IMR-90 (cell line): Measurements from ENCODE around the gene SPAG9. TPM values are rescaled to one million over a fixed set of nuclear protein-coding genes. Genes with fewer than 3 reads are reported as not detected.

Source experiments
- ATAC-seq: fragments of 200-7000 bp; cut with Tn5 transposase; 2 replicates; pipeline ENCODE4 v1.9.1; 2020; ENCODE audit warnings: low read depth, mild to moderate bottlenecking, moderate library complexity
- BruUV-seq: library from RNA; stranded (reverse); fragments of 400-500 nt; replicated peaks from 2 replicates; lab custom pipeline; 2021; lab: Mats Ljungman, UMichigan
- CTCF ChIA-PET: fragments of 300-600 bp; formaldehyde crosslinking; extraction: SDS; loops from one replicate; lab custom pipeline; 2021; ENCODE audit warnings: antibody characterized with exemption; lab: Yijun Ruan, JAX
- POLR2A ChIA-PET: fragments of 300-600 bp; sonication (Branson Sonifier 250); formaldehyde crosslinking; loops from one replicate; lab custom pipeline; 2022; ENCODE audit warnings: antibody characterized with exemption; ENCODE audit not compliant: unreplicated experiment; lab: Charles Lee
- DNase-seq: peaks from one replicate; pipeline ENCODE4 v3.0.0; 2013
- H2AFZ ChIP-seq: replicated peaks from 2 replicates; pipeline ENCODE3; 2013; ENCODE audit warnings: low read length, mild to moderate bottlenecking; ENCODE audit not compliant: poor library complexity
- H2AK5ac ChIP-seq: 2 replicates; pipeline ENCODE4 v1.6.1; 2013; ENCODE audit warnings: low read depth, low read length, inconsistent platforms
- H2AK9ac ChIP-seq: replicated peaks from 2 replicates; pipeline ENCODE3; 2013; ENCODE audit warnings: mild to moderate bottlenecking, low read depth, low read length, moderate library complexity; ENCODE audit not compliant: poor library complexity
- H2BK120ac ChIP-seq: 2 replicates; pipeline ENCODE4 v1.6.1; 2013; ENCODE audit warnings: low read depth, low read length, inconsistent platforms
- H2BK15ac ChIP-seq: 3 replicates; pipeline ENCODE4 v1.6.1; 2013; ENCODE audit warnings: low read depth, low read length, inconsistent platforms
- H2BK20ac ChIP-seq: 2 replicates; pipeline ENCODE4 v1.6.1; 2013; ENCODE audit warnings: low read depth, mild to moderate bottlenecking, inconsistent platforms, low read length, moderate library complexity
- H2BK5ac ChIP-seq: 2 replicates; pipeline ENCODE4 v1.6.1; 2013; ENCODE audit warnings: mild to moderate bottlenecking, low read depth, low read length, inconsistent platforms; ENCODE audit not compliant: poor library complexity, severe bottlenecking
- H3K14ac ChIP-seq: replicated peaks from 2 replicates; pipeline ENCODE4 v1.6.1; 2013; ENCODE audit warnings: low read depth, low read length, inconsistent platforms
- H3K18ac ChIP-seq: 2 replicates; pipeline ENCODE4 v1.6.1; 2013; ENCODE audit warnings: low read depth, low read length, control low read depth
- H3K23ac ChIP-seq: 2 replicates; pipeline ENCODE4 v1.6.1; 2013; ENCODE audit warnings: low read depth, low read length, inconsistent platforms
- H3K27ac ChIP-seq: 2 replicates; pipeline ENCODE4 v1.5.1; 2013; ENCODE audit warnings: mild to moderate bottlenecking, control low read depth, low read length; ENCODE audit not compliant: insufficient read depth
- H3K27me3 ChIP-seq: 2 replicates; pipeline ENCODE4 v1.6.1; 2013; ENCODE audit warnings: low read length; ENCODE audit not compliant: control insufficient read depth, insufficient read depth
- H3K36me3 ChIP-seq: 2 replicates; pipeline ENCODE4 v1.6.1; 2013; ENCODE audit warnings: low read length, mixed read lengths; ENCODE audit not compliant: control insufficient read depth, insufficient read depth
- H3K4ac ChIP-seq: 2 replicates; pipeline ENCODE4 v1.6.1; 2013; ENCODE audit warnings: low read depth, low read length, inconsistent platforms
- H3K4me1 ChIP-seq: 2 replicates; pipeline ENCODE4 v1.6.1; 2013; ENCODE audit warnings: low read length, mixed read lengths; ENCODE audit not compliant: control insufficient read depth, insufficient read depth
- H3K4me2 ChIP-seq: 2 replicates; pipeline ENCODE4 v1.6.1; 2013; ENCODE audit warnings: low read depth, mild to moderate bottlenecking, control low read depth, low read length, moderate library complexity
- H3K4me3 ChIP-seq: 2 replicates; pipeline ENCODE4 v1.5.1; 2013; ENCODE audit warnings: low read depth, mild to moderate bottlenecking, control low read depth, low read length, moderate library complexity; ENCODE audit not compliant: insufficient read depth
- H3K56ac ChIP-seq: 2 replicates; pipeline ENCODE4 v1.6.1; 2013; ENCODE audit warnings: low read length, inconsistent platforms; ENCODE audit not compliant: insufficient read depth; ENCODE audit errors: extremely low read depth
- H3K79me1 ChIP-seq, 2 experiments: 2 replicates each; pipeline ENCODE4 v1.6.1; 2013; ENCODE audit warnings: low read length in 2 of 2, inconsistent platforms in 1 of 2, low read depth in 1 of 2
- H3K9ac ChIP-seq: 2 replicates; pipeline ENCODE4 v1.6.1; 2013; ENCODE audit warnings: low read depth, low read length, control low read depth
- H3K9me1 ChIP-seq: 2 replicates; pipeline ENCODE4 v1.6.1; 2013; ENCODE audit warnings: low read length, inconsistent platforms; ENCODE audit not compliant: insufficient read depth
- H3K9me3 ChIP-seq: 2 replicates; pipeline ENCODE4 v1.6.1; 2013; ENCODE audit warnings: low read length; ENCODE audit not compliant: control insufficient read depth, insufficient read depth
- H4K20me1 ChIP-seq: 2 replicates; pipeline ENCODE4 v1.6.1; 2013; ENCODE audit warnings: low read length, inconsistent platforms; ENCODE audit not compliant: insufficient read depth
- H4K5ac ChIP-seq: 2 replicates; pipeline ENCODE4 v1.6.1; 2013; ENCODE audit warnings: mild to moderate bottlenecking, low read depth, low read length, control low read depth
- H4K8ac ChIP-seq, 2 experiments: 2 replicates each; pipeline ENCODE4 v1.6.1; 2013; ENCODE audit warnings: low read depth in 2 of 2, low read length in 2 of 2, control low read depth in 1 of 2, inconsistent platforms in 1 of 2
- H4K91ac ChIP-seq: 2 replicates; pipeline ENCODE4 v1.6.1; 2013; ENCODE audit warnings: low read depth, low read length, inconsistent platforms; ENCODE audit not compliant: insufficient read depth
- CEBPB ChIP-seq: IDR thresholded peaks from 2 replicates; pipeline ENCODE4 v1.6.1; 2012; ENCODE audit warnings: low read depth, low read length, improper control_type of control experiment
- CHD1 ChIP-seq: IDR thresholded peaks from 2 replicates; pipeline ENCODE4 v1.6.1; 2012; ENCODE audit warnings: low read depth, low read length, improper control_type of control experiment
- CTCF ChIP-seq: conservative IDR thresholded peaks from 2 replicates; pipeline ENCODE4 v1.5.1; 2012; ENCODE audit warnings: mild to moderate bottlenecking, low read depth, low read length, improper control_type of control experiment
- ELK1 ChIP-seq: fragments of 150-350 bp; IDR thresholded peaks from 2 replicates; pipeline ENCODE4 v1.6.1; 2016; ENCODE audit warnings: low read depth, mild to moderate bottlenecking, low read length, moderate library complexity, borderline replicate concordance
- MAFK ChIP-seq: IDR thresholded peaks from 2 replicates; pipeline ENCODE4 v1.6.1; 2012; ENCODE audit warnings: low read depth, low read length, improper control_type of control experiment
- MXI1 ChIP-seq: IDR thresholded peaks from 2 replicates; pipeline ENCODE4 v1.6.1; 2012; ENCODE audit warnings: low read depth, mild to moderate bottlenecking, low read length, moderate library complexity, borderline replicate concordance
- POLR2A ChIP-seq: IDR thresholded peaks from 2 replicates; pipeline ENCODE4 v1.6.1; 2012; ENCODE audit warnings: mild to moderate bottlenecking, low read depth, low read length
- RAD21 ChIP-seq: IDR thresholded peaks from 2 replicates; pipeline ENCODE4 v1.6.1; 2012; ENCODE audit warnings: low read length, improper control_type of control experiment
- SMC3 ChIP-seq: fragments of 150-350 bp; IDR thresholded peaks from 2 replicates; pipeline ENCODE4 v1.6.1; 2016; ENCODE audit warnings: low read depth, mild to moderate bottlenecking, antibody characterized with exemption, low read length, moderate library complexity
- WGBS, 2 experiments: methylation state at CpG; one replicate each; pipeline versions ENCODE4 v1.1.5 to v1.1.7; 2013; ENCODE audit warnings: missing lambda C conversion rate in 2 of 2; ENCODE audit not compliant: insufficient read length in 1 of 2; ENCODE audit errors: extremely low coverage in 2 of 2; 5-methylcytosine and 5-hydroxymethylcytosine counted together
- dilution Hi-C: fragments of 300-500 bp; cut with HindIII; formaldehyde crosslinking; loops from one replicate; pipeline ENCODE4 v1.14.3; 2018; ENCODE audit warnings: low sequenced_read_pairs; ENCODE audit not compliant: unreplicated experiment
- in situ Hi-C: fragments of 300-500 bp; cut with MboI; formaldehyde crosslinking; loops from 3 replicates; pipeline ENCODE4 v1.14.3; 2019; ENCODE audit warnings: low sequenced_read_pairs, inconsistent platforms, mixed read lengths
- intact Hi-C: fragments of 100-400 bp; cut with micrococcal nuclease; formaldehyde crosslinking; loops from 2 replicates; pipeline ENCODE4 v1.10.0; 2022
- polyA plus RNA-seq, 3 experiments: library from polyadenylated mRNA; depleted of rRNA; stranded (reverse); fragments of >200 nt; gene quantifications; 2 replicates each; pipeline ENCODE4 v1.2.3, GENCODE V29; 2012; ENCODE audit warnings: low replicate concordance in 1 of 3
- total RNA-seq: library from RNA; depleted of rRNA; stranded (reverse); fragments of >200 nt; gene quantifications from 2 replicates; pipeline ENCODE4 v1.2.3, GENCODE V29; 2012

Gene SPAG9
- total and polyA plus RNA-seq, 2 of the 4 experiments (the other 2 are of a cell fraction) = 26.7 to 75.5 TPM

- Histone ChIP-seq H3K14ac (peak overlapping the region; percentile 94), H2BK15ac (peak overlapping the region; percentile 68; the same call in 2 of the 3 replicates), H2BK5ac (peak overlapping the region; percentile 97), H3K9me3 (no peaks in the 10 kb centered on the region), H3K56ac (no peak overlapping the region), H3K18ac (peak overlapping the region; percentile 76), H2AFZ (no peak overlapping the region), H3K9ac (no peak overlapping the region), H4K8ac (peak overlapping the region; percentile 82 to 99; a peak in 3 of 4 replicates), H2BK120ac (peak overlapping the region; percentile 98), H3K23ac (0 out of 2 replicates have a peak overlapping the region, but pooled peaks have one; percentile 15), H3K4me1 (peaks cover 27% of the 10 kb centered on the region), H3K79me1 (peaks cover 0 to 18% of the 10 kb centered on the region in 2 experiments; a peak in 2 of 4 replicates), H4K91ac (peak overlapping the region; percentile 99), H3K27me3 (no peaks in the 10 kb centered on the region), H3K36me3 (peaks cover 4% of the 10 kb centered on the region; the same call in 1 of the 2 replicates), H3K4ac (peak overlapping the region; percentile 98), H3K9me1 (peaks cover 27% of the 10 kb centered on the region), H3K4me2 (no peak overlapping the region), H2BK20ac (peak overlapping the region; percentile 98), H4K5ac (peak overlapping the region; percentile 95), H3K27ac (peak overlapping the region; percentile 73; the same call in 1 of the 2 replicates), H2AK9ac (peak overlapping the region; percentile 97), H4K20me1 (no peaks in the 10 kb centered on the region), H2AK5ac (peak overlapping the region; percentile 97), H3K4me3 (no peak overlapping the region)
- in situ Hi-C loops (loop anchor here (5.0 to 10.0 kb wide), 3 partner anchors 93 to 410 kb away; partner anchors contain the start of gene SPATA20), dilution Hi-C loops (no loop called here), intact Hi-C loops (loop anchor here (10.0 kb wide), 1 partner anchor 410 kb away; the partner anchor contains the start of gene SPATA20)
- ChIA-PET POLR2A (interaction anchor here (0.6 kb wide), 1 partner anchor 103 kb away, joined by 4 read pairs; no protein-coding TSS in a partner anchor), CTCF (interaction anchor here (0.5 to 2.6 kb wide), 2 partner anchors 10 to 103 kb away, joined by 3 to 21 read pairs; no protein-coding TSS in a partner anchor)
- no peak for DNase-seq
- BruUV-seq = no TSS peak
- TF ChIP-seq CTCF = no peak
- no peak for TF ChIP-seq POLR2A
- TF ChIP-seq MAFK = no peak
- no peak for TF ChIP-seq RAD21
- TF ChIP-seq ELK1 = no peak
- TF ChIP-seq SMC3 = no peak
- no peak for TF ChIP-seq CEBPB
- no peak for TF ChIP-seq MXI1
- TF ChIP-seq CHD1 = no peak
- no peak for ATAC-seq
- 95% methylated on average over 4 of the region's 8 CpGs; no CpG with 5 or more reads in 1 of the 2 experiments for WGBS, 2 experiments
Measured at GRCh38 chr17:50955160-50955559, 165.5 kb downstream of the SPAG9 start.
